ENCODE results near the gene KLHL33.

DNA sequence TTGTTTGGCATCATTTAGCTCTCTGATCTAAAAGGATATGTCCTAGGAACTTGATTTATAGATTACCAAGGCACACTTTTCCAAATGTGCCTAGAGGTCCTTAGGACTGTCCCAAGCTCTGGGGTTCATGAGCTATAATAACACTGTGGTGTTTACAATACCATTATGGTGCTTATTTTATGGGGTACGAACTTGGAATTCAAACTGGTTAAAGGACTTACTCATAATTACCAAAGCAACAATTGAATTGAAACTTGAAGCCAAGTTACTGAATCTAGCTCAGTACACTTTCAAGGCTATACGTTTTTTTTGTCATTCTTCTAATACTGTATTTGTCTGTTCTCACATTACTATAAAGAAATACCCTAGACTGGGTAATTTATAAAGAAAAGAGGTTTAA lies 13.1 kb downstream of the KLHL33 start:
- TF ChIP-seq POLR2A (IDR thresholded peaks at IDR 0.05) (no peak), EP300 (IDR thresholded peaks at IDR 0.05; ENCODE audit: low read depth) (no peak)
- TF ChIP-seq, protein P1, sequence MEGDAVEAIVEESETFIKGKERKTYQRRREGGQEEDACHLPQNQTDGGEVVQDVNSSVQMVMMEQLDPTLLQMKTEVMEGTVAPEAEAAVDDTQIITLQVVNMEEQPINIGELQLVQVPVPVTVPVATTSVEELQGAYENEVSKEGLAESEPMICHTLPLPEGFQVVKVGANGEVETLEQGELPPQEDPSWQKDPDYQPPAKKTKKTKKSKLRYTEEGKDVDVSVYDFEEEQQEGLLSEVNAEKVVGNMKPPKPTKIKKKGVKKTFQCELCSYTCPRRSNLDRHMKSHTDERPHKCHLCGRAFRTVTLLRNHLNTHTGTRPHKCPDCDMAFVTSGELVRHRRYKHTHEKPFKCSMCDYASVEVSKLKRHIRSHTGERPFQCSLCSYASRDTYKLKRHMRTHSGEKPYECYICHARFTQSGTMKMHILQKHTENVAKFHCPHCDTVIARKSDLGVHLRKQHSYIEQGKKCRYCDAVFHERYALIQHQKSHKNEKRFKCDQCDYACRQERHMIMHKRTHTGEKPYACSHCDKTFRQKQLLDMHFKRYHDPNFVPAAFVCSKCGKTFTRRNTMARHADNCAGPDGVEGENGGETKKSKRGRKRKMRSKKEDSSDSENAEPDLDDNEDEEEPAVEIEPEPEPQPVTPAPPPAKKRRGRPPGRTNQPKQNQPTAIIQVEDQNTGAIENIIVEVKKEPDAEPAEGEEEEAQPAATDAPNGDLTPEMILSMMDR (IDR thresholded peaks at IDR 0.05): no peak
